ENCODE data around the gene CFAP97D1.

The CFAP97D1 gene

DNA sequence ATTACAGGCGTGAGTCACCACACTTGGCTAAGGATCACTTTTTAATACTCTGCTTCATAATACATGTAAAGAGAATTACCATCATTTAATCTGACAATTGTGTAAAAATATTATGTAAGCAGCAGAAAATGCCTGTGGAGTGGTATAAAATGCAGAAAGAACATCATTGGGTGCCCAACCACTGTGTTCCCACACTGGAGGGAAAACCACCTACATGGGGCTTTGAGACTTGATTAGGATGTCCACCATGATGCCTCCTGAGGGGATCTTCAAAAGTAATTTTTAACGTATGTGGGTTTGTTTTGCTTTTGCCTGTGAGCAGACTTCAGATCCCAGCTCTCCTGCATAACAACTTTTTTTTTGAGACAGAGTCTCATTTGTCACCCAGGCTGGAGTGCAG, 18.8 kb downstream of the CFAP97D1 start:
- ATAC-seq = no peak

DNA sequence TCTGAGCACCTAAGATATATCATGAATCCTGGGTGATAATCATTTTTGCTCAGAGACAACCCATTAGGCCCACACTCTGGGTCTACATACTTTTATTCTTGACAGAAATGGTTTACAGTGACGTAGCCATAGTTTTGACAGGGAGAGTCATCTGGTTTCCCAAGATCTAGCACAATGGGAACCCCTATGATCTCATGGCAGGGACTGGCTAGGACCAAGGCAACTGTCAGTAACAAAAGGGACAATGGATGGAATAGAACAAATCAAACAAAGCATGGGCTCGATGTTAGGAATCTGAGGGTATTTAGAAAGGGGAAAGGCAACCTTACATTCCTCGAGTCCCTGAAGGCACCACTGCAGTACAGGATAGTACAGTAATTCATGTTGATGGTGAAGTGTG, 20.5 kb downstream of the CFAP97D1 start:
- DNase-seq (no peak), ATAC-seq (no peak)

More for the DNA sequence above, 18.8 kb downstream of the CFAP97D1 start:
- no peak for DNase-seq

DNA sequence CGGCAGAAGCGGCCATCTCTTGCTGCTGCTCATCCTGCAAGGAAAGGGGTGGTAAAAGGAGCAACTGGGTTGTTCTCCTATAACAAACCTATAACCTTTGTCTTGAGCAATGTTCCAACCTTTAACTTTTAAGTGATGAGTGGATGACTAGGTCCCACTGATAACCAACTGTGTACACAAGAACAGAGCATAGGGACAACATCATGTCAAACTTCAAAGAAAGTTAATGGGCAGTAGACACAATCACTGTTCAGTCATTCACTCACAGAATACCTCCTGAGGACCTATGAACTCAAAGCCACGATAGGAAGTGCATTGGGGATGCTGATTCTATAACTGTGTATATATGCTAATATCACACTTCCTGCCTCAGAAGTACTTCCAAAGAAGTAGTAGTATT, 21.6 kb downstream of the CFAP97D1 start:
- ATAC-seq = no peak
- no peak for DNase-seq

DNA sequence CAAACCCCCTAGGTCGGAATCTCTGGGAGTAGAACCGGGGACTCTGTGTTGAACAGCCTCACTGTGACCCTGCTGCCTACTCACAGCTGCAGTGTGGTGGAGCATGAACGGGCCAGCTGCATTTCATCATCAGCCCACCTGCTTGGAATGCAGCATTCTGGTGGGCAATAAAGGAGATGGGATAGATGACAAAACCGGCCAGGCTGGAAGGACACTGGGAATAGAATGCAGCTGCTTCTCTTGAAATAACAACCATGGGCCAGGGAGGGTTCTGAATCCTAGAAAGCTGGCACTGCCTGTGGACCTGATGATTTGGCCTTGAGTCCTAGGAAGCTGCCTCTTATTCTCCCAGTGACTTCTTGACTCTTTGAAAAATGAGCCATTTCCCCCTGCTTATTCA, 23.5 kb downstream of the CFAP97D1 start:
- ATAC-seq = no peak

DNA sequence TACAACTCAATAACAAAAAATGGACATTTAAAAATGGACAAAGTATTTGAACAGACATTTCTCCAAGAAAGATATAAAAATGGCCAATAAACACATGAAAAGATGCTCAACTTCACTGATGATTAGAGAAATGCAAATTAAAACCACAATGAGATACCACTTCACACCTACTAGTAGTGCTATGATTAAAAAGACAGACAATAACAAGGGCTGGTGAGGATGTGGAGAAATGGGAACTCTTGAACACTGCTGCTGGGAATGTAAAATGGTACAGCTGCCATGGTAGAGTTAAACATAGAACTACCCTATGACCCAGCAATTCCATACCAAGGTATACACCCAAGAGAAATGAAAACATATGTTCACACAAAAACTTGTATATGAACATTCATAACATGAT, 24.9 kb downstream of the CFAP97D1 start:
- ATAC-seq (no peak), DNase-seq (no peak)

More for the DNA sequence above, 23.5 kb downstream of the CFAP97D1 start:
- no peak for DNase-seq

DNA sequence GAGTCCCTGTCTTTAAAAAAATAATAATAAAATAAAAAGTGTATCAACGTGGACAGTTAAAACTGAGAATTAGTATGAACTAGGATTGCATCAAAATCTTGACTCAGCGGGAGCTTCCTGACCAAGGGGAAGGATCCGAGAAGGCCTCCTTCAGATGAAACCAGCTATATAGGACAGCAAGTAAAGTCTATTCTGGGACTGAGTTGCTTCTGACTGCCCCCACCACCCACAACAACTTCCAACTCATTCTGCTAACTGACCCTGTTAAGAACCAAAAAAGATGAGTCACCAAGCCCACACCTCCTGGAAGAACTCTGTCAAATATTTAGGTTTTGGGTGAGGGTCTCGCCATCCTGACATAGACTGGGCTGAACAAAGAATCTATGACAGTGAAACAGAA, 27.8 kb downstream of the CFAP97D1 start:
- ATAC-seq (no peak), DNase-seq (no peak)

DNA sequence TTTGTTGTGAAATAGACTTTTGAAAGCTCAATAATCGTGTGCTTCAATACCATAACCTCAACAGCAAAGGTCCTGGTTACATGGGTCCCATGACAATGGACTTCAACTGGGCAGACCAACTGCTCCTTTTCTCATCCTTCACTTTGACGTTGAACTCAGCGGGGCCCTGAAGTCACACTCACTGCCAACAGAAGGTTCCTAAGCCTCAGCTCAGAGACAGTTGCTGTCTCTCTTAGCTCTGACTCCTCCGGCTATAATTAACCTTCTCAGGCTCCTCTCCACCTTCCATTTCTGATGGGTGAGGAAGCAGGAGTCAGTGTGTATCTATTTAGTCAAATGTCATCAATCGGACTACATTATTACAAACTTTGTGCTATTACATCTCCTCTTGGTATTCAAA, 28.9 kb downstream of the CFAP97D1 start:
- DNase-seq (no peak), ATAC-seq (no peak)

DNA sequence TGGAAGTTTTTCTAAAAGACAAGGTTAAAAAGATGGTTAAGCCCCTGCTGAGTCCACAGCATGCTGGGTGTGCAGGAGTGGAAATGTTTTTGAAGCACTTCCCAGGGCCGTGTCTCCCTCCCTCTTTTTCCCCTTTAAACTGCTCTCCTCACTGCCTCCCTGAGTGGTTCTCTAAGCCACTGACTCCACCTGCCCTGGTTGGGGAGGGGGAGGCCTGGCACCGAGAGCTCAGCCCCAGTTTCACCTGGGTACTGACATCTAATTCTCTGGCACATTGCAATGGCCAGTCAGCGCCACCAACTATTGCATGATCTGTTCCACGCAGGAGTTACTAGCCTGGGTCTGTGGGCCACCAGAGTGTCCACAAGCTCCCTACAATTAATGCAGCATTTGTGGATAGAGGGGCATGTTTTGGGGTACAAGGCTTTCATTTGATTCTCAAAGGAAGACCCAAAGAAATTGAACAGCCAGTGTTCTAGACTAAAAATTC, 30.0 kb downstream of the CFAP97D1 start:
- ATAC-seq (no peak), DNase-seq (no peak)

DNA sequence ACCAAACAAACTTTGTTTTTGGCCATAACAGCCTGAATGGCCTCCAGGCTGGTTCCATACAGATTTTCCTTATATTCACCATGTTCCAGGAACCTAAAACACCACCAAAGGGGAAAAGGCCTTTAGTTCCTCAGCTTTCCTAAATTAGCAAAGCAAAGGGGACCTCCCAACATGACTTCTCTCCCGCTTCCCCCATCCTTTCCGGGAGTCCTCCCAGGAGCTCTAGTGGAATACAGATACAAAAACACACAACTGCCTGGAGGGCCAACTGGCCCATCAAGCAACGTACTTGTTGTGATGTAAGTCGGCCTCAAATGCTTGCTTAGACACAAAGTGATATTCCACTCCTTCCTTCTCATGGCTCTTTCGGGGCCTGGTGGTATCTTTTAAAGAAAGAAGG, 30.6 kb downstream of the CFAP97D1 start:
- ATAC-seq (no peak), DNase-seq (no peak)

DNA sequence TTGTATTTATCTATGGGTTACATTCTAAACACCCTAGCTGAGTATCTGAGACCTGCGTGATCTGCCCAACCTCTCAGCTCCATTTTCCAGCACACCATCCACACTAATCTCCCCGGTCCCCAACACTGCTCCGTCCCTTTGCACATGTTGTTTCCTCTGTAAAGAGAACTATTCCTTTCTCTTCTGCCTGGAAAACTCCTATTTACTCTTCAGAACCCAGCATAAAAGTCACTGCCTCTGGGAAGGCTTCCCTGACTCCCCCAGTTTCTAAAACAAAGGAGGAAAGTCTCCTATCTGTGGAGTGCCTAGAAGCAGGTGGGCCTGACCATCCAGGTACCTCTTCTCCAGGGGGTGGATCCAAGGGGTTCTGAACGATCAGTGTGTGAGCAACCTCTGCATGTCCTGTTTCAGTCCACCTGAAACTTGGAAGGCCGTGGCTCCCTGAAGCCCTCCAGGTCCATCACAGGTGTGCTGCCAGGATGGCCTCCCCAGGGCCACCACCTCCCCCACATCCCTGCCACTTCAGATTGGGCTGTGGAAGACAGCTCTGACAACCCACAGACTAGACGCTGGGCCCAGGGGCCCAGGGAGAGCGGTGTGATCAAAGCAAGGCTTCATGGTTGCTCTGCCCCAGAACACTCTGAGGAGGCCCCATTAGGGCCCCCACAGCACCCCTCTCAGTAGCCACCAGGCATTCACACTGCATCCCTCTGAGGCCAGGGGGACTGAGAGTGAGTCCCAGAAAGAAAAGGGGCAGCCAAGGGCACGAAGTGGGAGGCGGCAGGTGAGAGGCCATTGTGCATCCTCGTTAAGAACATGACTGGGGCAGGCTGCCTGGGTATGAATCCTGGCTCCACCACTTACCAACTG, 32.4 kb downstream of the CFAP97D1 start:
- no peak for ATAC-seq
- DNase-seq = no peak

DNA sequence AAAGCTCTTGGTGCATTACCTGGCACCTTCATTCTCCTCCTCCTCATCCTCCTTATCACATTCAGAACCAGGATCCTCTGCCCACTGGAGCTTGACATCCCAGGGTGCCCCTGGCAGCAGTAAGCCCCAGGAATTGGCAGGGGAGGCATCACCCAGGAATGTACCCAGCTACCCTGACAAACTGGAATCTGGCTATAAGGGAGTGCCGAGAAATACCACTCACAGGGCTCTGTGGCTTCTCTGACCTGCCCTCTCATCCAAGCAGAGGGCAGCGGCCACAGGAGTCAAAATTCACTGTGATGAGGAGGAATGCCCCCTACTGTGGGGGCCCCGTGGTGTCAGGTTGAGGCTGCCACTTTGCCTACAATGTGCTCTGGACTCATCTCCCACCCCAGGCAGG, 33.2 kb downstream of the CFAP97D1 start:
- DNase-seq (no peak), ATAC-seq (no peak)

DNA sequence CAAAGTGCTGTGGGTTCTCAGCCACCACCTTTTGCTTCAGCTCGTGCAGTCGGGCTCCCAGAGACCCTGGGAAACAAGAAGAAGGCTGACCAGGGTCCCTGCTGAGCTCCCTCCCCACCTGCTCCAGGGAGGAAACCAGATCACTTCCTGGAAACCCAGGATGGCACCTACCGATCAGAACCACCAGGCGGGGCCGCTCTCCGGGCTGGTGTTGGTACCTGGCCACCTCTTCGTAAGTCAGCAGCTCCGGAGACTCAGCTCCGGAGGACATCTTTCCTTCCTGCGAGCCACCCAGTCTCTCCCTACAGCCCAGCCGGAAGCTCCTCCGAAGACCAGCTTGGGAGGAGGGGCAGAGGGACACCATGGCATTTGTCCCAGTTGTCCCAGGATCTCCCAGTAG, 33.8 kb downstream of the CFAP97D1 start:
- DNase-seq = no peak
- no peak for ATAC-seq

DNA sequence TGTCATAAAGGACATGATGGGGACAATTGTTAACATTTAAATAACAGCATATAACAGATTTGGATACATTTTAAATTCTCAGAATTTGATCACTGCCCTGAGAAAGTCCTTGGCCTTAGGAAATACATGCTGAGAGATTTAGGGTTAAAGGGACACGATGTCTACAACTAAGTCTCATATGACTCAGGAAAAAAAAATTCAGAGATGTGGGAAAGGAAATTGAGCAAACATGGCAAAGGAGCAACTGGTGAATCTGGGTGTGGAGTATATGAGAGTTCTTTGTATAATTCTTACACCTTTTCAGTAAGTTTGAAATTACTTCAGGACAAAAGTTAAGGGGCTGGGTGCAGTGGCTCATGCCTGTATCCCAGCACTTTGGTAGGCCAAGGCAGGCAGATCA, 34.5 kb downstream of the CFAP97D1 start:
- no peak for ATAC-seq
- no peak for DNase-seq

DNA sequence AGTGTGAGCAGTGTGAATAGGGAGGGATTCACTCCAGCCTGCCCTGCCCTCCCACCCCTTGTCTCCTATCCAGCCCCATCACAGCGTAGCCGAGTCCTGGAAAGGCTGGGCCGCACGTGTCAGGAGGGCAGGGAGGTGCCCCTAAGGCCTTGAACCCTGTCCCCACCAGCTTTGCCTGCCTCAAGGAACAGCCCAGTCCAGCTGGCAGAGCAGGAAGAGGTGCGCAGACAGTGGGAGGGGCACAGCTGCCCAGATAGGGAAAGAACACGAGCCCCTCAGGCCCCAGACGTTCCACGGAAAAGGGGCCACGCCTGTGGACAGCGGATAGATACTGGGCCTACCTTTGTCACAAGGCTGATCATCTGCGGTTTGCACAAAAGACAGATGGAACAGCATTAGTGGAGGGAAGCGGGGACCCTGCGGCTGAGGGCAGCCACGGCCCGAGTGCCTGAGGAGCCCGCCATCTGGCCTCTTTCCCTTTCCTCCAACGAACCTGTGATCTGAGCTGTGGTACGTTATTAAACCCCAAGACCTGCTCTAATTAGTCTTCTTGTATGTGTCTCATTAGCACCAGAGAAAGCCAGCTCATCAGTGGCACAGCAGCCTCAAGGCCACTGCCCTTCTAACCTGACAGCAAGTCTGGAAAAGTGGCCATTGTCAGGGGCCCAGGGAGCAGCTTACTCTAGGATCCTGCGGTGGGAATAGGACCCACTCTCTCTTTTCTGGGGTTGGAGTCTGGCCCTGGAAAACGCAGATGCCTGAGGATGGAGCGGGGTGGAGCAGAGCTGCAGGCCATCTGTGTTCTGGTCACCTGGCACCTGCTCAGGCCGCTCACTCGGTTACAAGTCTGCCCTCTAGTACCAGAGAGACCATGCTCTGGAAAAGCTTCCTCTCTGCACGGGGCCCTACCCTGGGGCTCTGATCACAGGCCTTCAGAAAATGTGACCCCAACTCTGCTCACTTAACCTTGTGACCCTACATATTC, 36.4 kb downstream of the CFAP97D1 start:
- DNase-seq (no peak), ATAC-seq (no peak)

DNA sequence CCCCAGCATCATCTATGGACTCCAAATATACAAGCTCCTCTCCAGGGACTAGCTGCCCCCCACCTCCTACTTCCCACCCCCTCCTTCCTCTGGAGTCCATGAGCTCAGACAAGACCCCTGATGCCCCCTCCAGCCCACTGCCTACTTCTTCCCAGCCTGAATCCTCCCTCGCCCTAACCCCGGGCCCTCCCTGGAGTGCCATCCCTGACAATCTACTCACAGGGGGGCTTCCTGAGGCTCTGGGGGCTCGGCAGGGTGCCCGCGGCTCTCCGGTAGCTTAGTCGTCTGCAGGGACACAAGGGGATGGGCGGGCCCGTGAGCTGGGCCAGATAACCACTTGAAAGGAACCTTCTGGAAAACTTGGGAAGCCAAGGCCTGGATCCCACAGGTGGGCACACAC, 37.6 kb downstream of the CFAP97D1 start:
- DNase-seq (no peak), ATAC-seq (no peak)

DNA sequence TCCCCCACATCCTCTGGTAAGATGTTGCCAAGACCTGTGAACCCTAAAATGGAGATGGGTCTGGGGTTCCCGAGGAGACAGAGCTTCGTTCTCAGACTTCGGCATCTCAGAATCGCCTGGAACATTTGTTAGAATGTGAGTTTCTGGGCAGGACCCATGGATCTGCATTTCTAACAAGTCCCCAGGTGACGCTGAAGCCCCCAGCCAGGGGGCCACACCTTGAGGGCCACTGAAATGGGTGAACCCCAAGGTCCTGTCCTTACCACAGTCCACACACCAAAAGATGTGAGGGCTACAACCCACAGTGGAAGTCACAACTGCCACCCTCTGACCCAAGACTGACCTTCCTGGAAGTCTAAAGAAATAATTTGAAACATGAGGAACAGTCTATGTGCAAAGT, 38.7 kb downstream of the CFAP97D1 start:
- no peak for ATAC-seq
- no peak for DNase-seq

DNA sequence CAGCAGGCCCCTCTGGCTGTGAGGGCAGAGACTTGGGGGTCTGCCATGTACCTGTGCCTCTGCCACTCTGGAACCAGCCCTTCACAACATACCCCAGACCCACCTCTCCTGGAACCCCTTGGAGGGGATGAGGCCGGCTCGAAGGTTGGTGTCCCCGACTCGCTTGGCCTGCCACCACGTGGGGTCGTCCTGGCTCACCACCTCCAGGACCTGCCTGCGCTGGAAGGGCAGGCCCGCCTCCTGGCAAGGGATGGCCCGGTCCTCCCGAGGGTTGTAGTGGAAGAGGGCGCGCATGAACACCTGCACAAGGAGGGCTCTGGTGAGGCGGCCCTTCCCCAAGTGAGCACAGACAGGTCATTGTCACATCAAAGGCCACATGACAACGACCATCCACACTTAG, 40.5 kb downstream of the CFAP97D1 start:
- ATAC-seq (no peak), DNase-seq (no peak)

DNA sequence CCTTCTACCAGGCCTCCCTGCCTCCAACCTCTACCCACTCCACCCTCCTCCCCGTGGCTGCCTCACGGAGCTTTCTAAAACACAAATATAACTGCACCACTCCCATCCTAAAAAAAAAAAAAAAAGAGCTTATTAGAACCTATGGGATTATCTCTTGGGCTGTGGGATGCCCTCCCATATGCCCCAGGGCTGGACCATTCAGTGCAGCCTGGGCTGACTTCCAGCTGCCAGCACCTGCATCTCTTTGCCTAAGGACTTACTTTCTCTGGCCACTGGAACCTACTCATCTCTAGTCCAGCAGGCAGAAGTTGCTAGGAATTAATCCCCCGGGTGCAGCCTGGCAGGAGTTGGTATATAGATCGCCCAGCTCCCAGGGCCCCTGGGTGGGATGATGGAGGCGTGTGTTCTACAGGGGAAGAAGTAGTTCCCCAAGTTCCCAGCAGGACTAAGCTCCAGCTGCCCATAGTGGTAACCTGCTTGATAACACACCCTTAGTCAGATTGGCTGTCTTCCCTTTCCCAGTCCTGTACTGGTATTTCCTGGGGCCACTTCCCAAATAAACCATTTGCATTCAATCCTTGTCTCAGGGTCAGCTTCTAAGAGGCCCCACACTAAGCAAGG, 42.4 kb downstream of the CFAP97D1 start:
- no peak for DNase-seq
- no peak for ATAC-seq

DNA sequence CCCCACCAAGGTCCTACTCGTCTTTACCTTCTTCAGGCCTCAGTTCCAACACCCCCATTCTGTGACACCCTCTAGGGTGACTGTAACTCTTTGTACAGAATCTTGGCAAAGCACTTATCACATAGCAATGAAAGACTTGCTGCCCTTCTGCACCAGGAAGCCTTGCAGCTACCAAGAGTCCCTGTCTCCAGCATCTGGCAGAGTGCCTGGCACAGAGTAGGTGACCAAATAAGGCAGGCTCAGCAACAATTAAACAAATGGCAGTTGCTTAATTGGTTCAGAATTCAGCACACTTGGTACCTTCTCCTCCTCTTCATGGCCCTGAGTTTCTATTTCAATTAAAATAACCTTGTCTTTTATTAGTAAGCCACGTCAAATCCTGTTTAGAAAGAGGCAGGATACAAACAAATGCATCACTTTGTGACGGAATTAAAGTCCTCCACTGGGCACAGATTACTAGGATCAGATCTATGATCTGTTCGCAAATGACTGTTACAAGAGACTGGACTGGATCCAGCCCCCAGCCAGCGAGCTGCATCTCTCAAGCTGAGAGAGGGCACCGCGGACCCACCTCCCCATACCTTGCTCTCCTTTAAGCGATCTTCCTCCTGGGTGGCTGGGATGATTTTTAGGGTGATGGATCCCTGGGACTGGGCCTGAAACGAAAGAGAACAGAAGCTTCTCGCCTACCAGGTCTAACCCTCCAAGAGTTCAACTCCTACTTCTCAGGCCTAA, 43.3 kb downstream of the CFAP97D1 start:
- ATAC-seq = no peak
- no peak for DNase-seq

DNA sequence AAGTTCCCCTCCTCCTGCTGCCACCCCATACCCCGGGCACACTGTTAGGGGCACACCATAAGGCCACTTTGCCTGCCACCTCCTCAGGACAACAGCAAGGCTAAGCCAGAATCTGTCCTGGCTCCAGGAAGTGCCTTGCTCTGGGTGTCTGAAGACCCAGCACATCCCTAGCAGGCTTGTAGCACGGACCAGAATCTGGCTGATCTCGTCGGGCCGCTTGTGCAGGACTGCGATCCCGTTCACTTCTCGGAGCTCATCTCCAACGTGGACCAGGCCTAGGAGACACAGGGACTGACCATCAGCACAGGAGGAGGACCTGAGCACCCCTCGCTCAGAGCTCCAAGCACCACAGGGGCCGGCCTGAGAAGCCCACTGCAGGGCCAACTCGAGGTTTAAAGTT, 45.3 kb downstream of the CFAP97D1 start:
- ATAC-seq (no peak), DNase-seq (no peak)

DNA sequence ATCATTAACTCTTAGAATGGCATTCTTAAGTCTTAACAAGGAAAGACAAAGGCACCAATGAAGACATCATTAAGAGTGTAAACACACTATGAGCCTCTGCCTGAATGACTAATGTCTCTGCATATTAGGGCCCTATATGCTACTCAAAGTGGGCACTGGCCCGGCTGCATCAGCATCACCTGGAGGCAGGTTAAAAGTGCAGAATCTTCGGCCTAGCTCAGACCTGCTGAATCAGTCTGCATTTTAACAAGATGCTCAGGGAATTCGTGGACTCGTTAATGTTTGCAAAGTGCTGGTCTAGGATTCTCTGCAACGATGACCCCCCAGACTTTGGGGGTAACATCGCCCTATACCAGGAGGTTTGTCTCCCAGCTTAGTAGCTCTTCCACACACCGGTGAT, 46.0 kb downstream of the CFAP97D1 start:
- DNase-seq = no peak
- no peak for ATAC-seq

DNA sequence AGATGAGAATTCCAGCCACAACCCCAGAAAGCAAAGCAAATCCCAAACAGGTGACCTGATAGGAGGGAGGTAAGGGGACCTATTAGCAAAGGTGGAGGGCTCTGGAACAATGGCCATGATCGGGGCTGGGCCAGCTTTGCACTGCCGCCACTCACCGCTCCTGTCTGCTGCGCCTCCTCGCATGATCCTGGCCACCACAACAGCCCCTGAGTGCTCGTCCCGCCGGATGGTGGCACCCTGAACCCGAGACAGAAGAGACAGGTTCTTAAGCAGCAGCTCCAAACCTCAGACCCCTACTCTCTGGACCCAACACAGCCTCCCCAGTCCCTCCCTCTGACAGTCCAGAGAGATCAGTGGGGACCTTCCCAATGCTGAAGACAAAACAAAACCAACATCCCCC, 47.4 kb downstream of the CFAP97D1 start:
- ATAC-seq (no peak), DNase-seq (no peak)
